Measurements from ENCODE around the gene TSHR. TPM values are rescaled to one million over a fixed set of nuclear protein-coding genes. Genes with fewer than 3 reads are reported as not detected.

TSHR gene
- total and polyA plus RNA-seq, 3 donors from 2014 or later, result 0.87 to 0.88 TPM; not detected in 1

DNA sequence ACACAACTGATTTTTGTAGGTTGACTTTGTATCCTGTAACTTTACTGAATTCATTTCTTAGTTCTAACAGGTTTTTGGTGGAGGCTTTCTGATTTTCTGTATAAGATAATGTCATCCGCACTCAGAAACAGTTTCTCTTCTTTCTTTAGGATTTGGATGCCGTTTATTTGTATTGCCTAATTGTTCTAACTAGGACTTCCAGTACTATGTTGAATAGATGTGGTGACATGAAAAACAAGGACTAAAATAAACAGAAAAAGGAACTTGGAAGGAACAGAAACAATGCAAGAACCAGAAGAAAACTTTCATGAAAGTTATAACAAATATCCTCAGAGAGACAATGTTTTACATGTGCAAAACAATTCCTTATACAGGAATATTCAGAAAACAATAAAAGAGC is 165.1 kb downstream of the TSHR start:
- no peak overlapping the region for H3K27ac ChIP-seq
- TF ChIP-seq, protein P1, sequence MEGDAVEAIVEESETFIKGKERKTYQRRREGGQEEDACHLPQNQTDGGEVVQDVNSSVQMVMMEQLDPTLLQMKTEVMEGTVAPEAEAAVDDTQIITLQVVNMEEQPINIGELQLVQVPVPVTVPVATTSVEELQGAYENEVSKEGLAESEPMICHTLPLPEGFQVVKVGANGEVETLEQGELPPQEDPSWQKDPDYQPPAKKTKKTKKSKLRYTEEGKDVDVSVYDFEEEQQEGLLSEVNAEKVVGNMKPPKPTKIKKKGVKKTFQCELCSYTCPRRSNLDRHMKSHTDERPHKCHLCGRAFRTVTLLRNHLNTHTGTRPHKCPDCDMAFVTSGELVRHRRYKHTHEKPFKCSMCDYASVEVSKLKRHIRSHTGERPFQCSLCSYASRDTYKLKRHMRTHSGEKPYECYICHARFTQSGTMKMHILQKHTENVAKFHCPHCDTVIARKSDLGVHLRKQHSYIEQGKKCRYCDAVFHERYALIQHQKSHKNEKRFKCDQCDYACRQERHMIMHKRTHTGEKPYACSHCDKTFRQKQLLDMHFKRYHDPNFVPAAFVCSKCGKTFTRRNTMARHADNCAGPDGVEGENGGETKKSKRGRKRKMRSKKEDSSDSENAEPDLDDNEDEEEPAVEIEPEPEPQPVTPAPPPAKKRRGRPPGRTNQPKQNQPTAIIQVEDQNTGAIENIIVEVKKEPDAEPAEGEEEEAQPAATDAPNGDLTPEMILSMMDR (IDR thresholded peaks at IDR 0.05), result no peak
- no peak for TF ChIP-seq POLR2A (IDR thresholded peaks at IDR 0.05)
- intact Hi-C loops (cut with DNase I; ENCODE audit: low total_unique reads), result no loop called here
- no peaks in the 10 kb centered on the region for H3K9me3 ChIP-seq
- no peaks in the 10 kb centered on the region for H3K36me3 ChIP-seq (ENCODE audit: low read depth, missing control alignments)
- 52 to 63% methylated on average over 2 of the region's 2 CpGs for WGBS, 2 donors
- no peak overlapping the region for H3K4me3 ChIP-seq
- H3K27me3 ChIP-seq, result no peaks in the 10 kb centered on the region
- H3K4me1 ChIP-seq, result no peaks in the 10 kb centered on the region
- no peak for DNase-seq

DNA sequence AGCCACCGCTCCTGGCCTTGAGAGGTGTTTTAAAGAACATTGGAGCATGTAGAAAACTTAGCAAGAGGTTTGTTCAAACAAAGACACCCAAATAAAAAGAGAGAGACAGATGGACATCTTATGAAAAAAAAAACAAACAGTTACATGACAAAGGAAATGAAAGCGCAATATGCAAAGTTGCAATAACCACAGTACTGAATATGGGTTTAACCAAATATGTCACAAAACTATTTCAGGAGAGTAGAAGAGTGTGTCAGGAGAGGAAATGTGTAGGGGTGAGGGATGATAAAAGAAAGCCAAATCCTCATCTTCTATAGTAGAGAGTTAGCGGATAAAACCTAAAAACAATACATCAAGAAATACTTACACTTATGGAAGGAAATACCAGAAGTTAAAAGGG is 166.9 kb downstream of the TSHR start:
- WGBS, 2 donors, result 85 to 89% methylated on average over 3 of the region's 3 CpGs
- H3K4me3 ChIP-seq, result no peak overlapping the region
- intact Hi-C loops (cut with DNase I; ENCODE audit: low total_unique reads), result no loop called here
- no peaks in the 10 kb centered on the region for H3K27me3 ChIP-seq
- DNase-seq, result no peak
- TF ChIP-seq POLR2A (IDR thresholded peaks at IDR 0.05), result no peak
- TF ChIP-seq, protein P1 (IDR thresholded peaks at IDR 0.05), result no peak
- no peaks in the 10 kb centered on the region for H3K9me3 ChIP-seq
- no peak overlapping the region for H3K27ac ChIP-seq
- H3K36me3 ChIP-seq (ENCODE audit: low read depth, missing control alignments), result no peaks in the 10 kb centered on the region
- H3K4me1 ChIP-seq, result no peaks in the 10 kb centered on the region

DNA sequence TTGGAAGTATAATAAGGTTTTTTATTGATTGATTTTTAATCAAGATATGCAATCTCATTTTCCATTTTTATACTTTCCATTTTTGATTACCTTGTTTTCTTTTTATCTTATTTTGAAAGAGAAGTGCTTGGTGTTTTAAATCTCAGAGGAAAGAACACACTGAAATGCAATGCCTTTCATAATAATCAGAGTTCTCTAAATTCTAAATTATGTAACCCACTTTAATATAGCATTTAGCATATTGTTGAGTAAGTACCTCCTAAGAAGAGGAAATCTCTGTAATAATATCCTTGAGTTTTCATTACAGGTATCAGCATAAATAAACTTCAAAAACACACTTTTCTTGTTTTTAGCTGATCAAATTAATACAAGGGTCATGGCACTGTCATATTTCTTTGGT is 168.4 kb downstream of the TSHR start:
- Histone ChIP-seq H3K27me3 (no peaks in the 10 kb centered on the region), H3K36me3 (ENCODE audit: low read depth, missing control alignments) (no peaks in the 10 kb centered on the region), H3K4me3 (no peak overlapping the region), H3K9me3 (no peaks in the 10 kb centered on the region), H3K27ac (no peak overlapping the region), H3K4me1 (no peaks in the 10 kb centered on the region)
- intact Hi-C loops (cut with DNase I; ENCODE audit: low total_unique reads), result no loop called here
- TF ChIP-seq, protein P1 (IDR thresholded peaks at IDR 0.05), result no peak
- no peak for TF ChIP-seq POLR2A (IDR thresholded peaks at IDR 0.05)
- no peak for DNase-seq

DNA sequence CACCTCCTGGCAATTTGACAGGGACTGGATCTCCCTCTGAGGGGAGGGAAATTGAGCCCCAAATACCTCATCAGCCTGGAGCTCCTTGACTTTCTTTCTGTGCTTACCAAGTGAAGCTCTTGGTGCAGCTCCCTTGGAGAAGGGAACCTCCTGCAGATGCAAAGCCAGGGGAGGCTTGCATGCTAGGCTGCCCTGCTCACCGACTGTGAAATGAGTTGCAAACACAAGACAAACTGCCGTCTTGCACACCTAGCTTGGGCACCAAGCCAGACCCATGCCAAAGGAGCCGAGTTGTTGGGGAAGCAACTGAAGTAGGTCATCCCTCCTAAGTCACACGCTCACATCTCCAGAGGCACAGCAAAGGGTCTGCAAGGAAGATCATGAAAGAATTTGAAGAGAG is 170.1 kb downstream of the TSHR start:
- no peaks in the 10 kb centered on the region for H3K9me3 ChIP-seq
- no peak overlapping the region for H3K4me3 ChIP-seq
- H3K27me3 ChIP-seq, result no peaks in the 10 kb centered on the region
- H3K36me3 ChIP-seq (ENCODE audit: low read depth, missing control alignments), result no peaks in the 10 kb centered on the region
- no peak for TF ChIP-seq POLR2A (IDR thresholded peaks at IDR 0.05)
- TF ChIP-seq, protein P1 (IDR thresholded peaks at IDR 0.05), result no peak
- H3K27ac ChIP-seq, result no peak overlapping the region
- intact Hi-C loops (cut with DNase I; ENCODE audit: low total_unique reads), result no loop called here
- no peak for DNase-seq
- H3K4me1 ChIP-seq, result no peaks in the 10 kb centered on the region
- WGBS, 2 donors, result 94 to 95% methylated on average over 3 to 4 of the region's 4 CpGs

DNA sequence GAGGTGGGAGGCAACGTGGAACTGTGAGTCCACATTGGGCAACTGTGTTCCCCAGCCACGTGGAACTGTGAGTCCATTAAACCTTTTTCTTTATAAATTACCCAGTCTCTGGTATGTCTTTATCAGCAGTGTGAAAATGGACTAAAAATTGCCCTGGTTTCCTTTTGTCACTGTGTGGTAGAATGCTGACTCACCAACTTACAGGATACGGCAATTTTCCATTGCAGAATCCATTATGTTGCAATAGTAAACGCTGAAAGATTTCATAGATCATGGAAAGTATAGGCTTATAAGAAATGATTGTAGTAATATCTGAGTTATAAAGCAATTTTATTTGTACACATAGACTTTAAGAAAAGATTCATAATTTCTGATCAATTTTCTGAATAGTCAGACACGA is 172.4 kb downstream of the TSHR start:
- Histone ChIP-seq H3K9me3 (no peaks in the 10 kb centered on the region), H3K4me3 (no peak overlapping the region), H3K27me3 (no peaks in the 10 kb centered on the region), H3K27ac (no peak overlapping the region), H3K36me3 (ENCODE audit: low read depth, missing control alignments) (no peaks in the 10 kb centered on the region), H3K4me1 (no peaks in the 10 kb centered on the region)
- no peak for DNase-seq
- TF ChIP-seq, protein P1 (IDR thresholded peaks at IDR 0.05), result no peak
- 57 to 71% methylated on average over 5 of the region's 5 CpGs for WGBS, 2 donors
- intact Hi-C loops (cut with DNase I; ENCODE audit: low total_unique reads), result no loop called here
